Measurements from ENCODE around the gene C1orf105.
"Not testable (repeated sequence)": the region's sequence is repeated elsewhere in the genome, so short reads cannot be mapped to it uniquely, and the experiment has no call there.

C1orf105 gene

DNA sequence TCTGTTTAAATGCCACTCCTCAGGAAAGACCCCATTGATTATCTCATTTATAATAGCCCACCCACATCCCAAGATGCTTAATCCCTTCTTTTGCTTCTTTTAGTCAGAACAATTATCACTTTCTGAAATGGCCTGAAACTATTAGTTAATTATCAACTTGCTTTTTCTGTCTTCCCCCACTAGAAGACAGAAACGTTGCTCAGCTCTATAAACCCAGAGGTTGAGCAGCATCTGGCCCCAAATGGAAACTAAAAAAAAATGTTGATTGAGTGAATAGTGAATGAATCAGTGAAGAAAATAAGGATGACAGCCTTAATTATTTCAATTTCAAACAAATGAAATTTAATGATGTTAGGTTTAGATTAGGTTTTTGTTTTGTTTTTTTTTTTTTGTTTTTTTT, 61.6 kb downstream of the C1orf105 start:
- H3K4me1 ChIP-seq (ENCODE audit: control insufficient read depth, low read depth, low read length): no peaks in the 10 kb centered on the region
- no peak overlapping the region for H3K4me3 ChIP-seq (ENCODE audit: low read length)
- no peaks in the 10 kb centered on the region for H3K36me3 ChIP-seq (ENCODE audit: control insufficient read depth, low read depth, low read length)
- no peak overlapping the region for H3K9ac ChIP-seq (ENCODE audit: low read length)
- H3K27ac ChIP-seq (ENCODE audit: low read length): no peak overlapping the region
- H3K27me3 ChIP-seq (ENCODE audit: control insufficient read depth, insufficient read depth, low read length): no peaks in the 10 kb centered on the region
- H3K9me3 ChIP-seq (ENCODE audit: control insufficient read depth, low read depth, low read length): no peaks in the 10 kb centered on the region

DNA sequence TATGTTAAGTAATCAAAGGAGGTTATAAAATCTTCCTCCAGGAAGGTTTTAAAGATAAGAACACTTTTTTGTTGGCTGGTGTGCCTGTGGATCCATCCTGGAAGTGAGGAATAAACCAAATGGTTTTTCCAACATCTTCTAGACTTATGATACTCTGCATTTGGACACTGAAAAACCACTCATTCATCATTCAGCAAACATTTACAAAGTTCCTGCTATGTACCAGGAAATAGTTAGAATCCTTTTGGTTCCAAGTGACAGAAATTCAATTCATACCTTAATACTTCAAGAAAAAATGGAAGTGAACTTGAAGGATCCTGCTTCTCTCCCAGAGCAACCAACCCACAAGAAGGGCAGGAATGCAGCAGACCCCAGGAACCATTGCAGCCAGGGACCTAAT, 63.0 kb downstream of the C1orf105 start:
- no peaks in the 10 kb centered on the region for H3K27me3 ChIP-seq (ENCODE audit: control insufficient read depth, insufficient read depth, low read length)
- no peaks in the 10 kb centered on the region for H3K36me3 ChIP-seq (ENCODE audit: control insufficient read depth, low read depth, low read length)
- H3K4me1 ChIP-seq (ENCODE audit: control insufficient read depth, low read depth, low read length): no peaks in the 10 kb centered on the region
- no peaks in the 10 kb centered on the region for H3K9me3 ChIP-seq (ENCODE audit: control insufficient read depth, low read depth, low read length)
- H3K4me3 ChIP-seq (ENCODE audit: low read length): no peak overlapping the region
- no peak overlapping the region for H3K27ac ChIP-seq (ENCODE audit: low read length)
- H3K9ac ChIP-seq (ENCODE audit: low read length): no peak overlapping the region

DNA sequence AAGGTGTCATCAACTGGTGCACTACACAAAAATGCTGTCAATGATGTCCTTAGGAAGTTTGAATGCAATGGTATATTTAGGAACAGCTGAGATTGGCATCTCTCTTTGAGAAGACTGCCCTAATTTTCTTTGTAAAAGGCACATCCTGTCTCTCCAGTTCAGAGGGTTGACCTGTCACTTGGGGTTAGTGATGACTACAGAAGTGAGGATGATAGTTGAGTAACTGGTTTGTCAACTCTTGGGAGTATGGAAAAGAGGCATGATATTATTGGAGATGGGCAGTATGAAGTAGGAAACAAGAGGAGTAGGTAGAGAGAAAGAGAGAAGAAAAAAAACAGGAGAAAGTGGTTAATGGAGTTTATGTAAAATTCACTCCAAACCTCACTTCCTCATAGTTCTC, 63.8 kb downstream of the C1orf105 start:
- Histone ChIP-seq H3K4me3 (ENCODE audit: low read length) (no peak overlapping the region), H3K9me3 (ENCODE audit: control insufficient read depth, low read depth, low read length) (no peaks in the 10 kb centered on the region), H3K27ac (ENCODE audit: low read length) (no peak overlapping the region), H3K36me3 (ENCODE audit: control insufficient read depth, low read depth, low read length) (no peaks in the 10 kb centered on the region), H3K4me1 (ENCODE audit: control insufficient read depth, low read depth, low read length) (no peaks in the 10 kb centered on the region), H3K27me3 (ENCODE audit: control insufficient read depth, insufficient read depth, low read length) (no peaks in the 10 kb centered on the region), H3K9ac (ENCODE audit: low read length) (no peak overlapping the region)

DNA sequence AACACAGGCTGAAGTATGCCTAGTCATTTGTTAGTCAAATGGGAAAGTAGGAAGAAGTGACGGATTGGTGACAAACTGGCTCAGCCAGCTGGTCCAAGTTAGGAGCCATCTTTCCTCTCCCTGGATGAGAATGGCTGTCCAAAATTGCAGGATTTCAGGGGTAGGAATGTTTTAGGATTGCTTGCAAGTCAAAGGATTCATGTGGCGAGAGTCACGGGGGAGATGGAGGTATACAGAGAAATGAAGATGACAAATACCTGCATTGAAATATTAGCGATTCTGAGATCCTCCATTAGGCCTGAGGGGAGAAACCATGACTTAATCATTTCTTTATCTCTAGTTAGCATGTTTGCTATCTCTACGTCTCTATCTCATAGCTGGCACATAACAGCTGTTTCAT, 65.1 kb downstream of the C1orf105 start:
- no peaks in the 10 kb centered on the region for H3K4me1 ChIP-seq (ENCODE audit: control insufficient read depth, low read depth, low read length)

DNA sequence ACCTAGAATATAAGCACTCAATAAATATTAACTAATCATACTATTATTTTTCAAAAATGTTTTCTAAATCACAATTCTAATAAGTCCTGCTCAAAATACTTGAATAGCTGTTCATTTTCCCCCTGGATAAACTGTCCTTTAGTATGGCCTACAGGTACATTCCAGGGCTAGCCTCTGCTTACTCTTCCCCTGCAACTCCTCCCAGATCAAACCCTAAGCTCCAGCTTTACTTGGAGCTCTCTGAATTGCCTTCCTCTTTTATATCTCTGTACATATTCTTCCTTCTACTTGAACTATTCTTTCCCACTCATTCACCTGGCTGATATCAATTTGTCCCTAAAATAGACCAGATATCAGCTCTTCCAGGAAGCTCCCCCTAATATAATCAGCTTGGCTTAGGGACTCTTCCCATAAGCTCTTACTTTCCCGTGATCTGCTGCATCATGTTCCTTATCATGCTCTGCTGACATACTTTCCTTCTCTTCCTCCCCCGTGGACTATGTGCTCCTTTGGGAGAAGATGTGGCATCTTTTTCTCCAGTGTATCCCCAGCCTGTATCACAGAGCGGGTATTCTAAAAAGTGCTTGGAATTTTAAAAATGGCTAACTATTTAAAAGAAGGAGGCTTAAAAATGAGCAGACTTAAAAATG, 66.4 kb downstream of the C1orf105 start:
- Histone ChIP-seq H3K36me3 (ENCODE audit: control insufficient read depth, low read depth, low read length) (no peaks in the 10 kb centered on the region), H3K4me1 (ENCODE audit: control insufficient read depth, low read depth, low read length) (no peaks in the 10 kb centered on the region), H3K9me3 (ENCODE audit: control insufficient read depth, low read depth, low read length) (no peaks in the 10 kb centered on the region), H3K27ac (ENCODE audit: low read length) (no peak overlapping the region), H3K4me3 (ENCODE audit: low read length) (no peak overlapping the region), H3K27me3 (ENCODE audit: control insufficient read depth, insufficient read depth, low read length) (no peaks in the 10 kb centered on the region), H3K9ac (ENCODE audit: low read length) (no peak overlapping the region)

More for the DNA sequence above, 65.1 kb downstream of the C1orf105 start:
- Histone ChIP-seq H3K9ac (ENCODE audit: low read length) (no peak overlapping the region), H3K27me3 (ENCODE audit: control insufficient read depth, insufficient read depth, low read length) (no peaks in the 10 kb centered on the region), H3K36me3 (ENCODE audit: control insufficient read depth, low read depth, low read length) (no peaks in the 10 kb centered on the region), H3K4me3 (ENCODE audit: low read length) (no peak overlapping the region), H3K27ac (ENCODE audit: low read length) (no peak overlapping the region), H3K9me3 (ENCODE audit: control insufficient read depth, low read depth, low read length) (no peaks in the 10 kb centered on the region)

DNA sequence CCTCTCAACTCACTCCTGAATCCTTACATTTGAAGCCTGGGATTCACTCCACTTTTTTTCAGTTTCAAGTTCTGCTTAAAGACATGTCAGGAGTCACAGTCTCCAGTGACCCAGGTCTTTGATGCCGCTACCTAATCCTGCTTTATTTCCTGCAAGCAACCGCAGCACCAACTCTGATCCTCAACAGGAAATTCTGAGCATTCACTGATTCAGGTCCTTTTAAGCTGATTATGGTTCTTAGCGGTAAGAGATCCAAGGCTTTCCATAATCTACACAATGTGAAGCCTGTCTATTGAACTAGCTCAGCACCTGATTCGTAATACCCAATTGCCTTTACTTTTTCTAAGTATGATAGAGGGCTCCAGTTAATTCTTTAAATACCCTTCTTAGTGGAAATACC, 67.1 kb downstream of the C1orf105 start:
- Histone ChIP-seq H3K36me3 (ENCODE audit: control insufficient read depth, low read depth, low read length) (no peaks in the 10 kb centered on the region), H3K4me1 (ENCODE audit: control insufficient read depth, low read depth, low read length) (no peaks in the 10 kb centered on the region), H3K4me3 (ENCODE audit: low read length) (no peak overlapping the region), H3K27me3 (ENCODE audit: control insufficient read depth, insufficient read depth, low read length) (no peaks in the 10 kb centered on the region), H3K9ac (ENCODE audit: low read length) (no peak overlapping the region), H3K27ac (ENCODE audit: low read length) (no peak overlapping the region), H3K9me3 (ENCODE audit: control insufficient read depth, low read depth, low read length) (no peaks in the 10 kb centered on the region)

DNA sequence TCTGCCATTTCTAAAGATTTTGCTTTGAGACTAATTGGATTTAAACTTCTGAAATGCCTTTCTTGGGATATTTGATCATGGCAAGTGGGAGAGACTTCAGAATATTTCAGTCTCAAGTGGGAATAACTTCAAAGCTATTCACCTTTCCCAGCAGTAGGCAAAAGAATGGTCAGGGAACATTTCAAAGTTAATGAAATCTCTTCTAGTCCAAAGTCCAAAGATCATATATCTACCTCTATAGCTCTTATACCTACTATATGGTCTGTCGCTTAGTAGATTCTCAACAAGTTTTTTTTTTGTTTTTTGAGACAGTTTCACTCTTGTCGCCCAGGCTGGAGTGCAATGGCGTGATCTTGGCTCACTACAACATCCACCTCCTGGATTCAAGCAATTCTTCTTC, 67.9 kb downstream of the C1orf105 start:
- H3K9me3 ChIP-seq (ENCODE audit: control insufficient read depth, low read depth, low read length): no peaks in the 10 kb centered on the region
- H3K36me3 ChIP-seq (ENCODE audit: control insufficient read depth, low read depth, low read length): no peaks in the 10 kb centered on the region
- no peak overlapping the region for H3K27ac ChIP-seq (ENCODE audit: low read length)
- no peak overlapping the region for H3K4me3 ChIP-seq (ENCODE audit: low read length)
- H3K9ac ChIP-seq (ENCODE audit: low read length): no peak overlapping the region
- no peaks in the 10 kb centered on the region for H3K27me3 ChIP-seq (ENCODE audit: control insufficient read depth, insufficient read depth, low read length)
- H3K4me1 ChIP-seq (ENCODE audit: control insufficient read depth, low read depth, low read length): no peaks in the 10 kb centered on the region

DNA sequence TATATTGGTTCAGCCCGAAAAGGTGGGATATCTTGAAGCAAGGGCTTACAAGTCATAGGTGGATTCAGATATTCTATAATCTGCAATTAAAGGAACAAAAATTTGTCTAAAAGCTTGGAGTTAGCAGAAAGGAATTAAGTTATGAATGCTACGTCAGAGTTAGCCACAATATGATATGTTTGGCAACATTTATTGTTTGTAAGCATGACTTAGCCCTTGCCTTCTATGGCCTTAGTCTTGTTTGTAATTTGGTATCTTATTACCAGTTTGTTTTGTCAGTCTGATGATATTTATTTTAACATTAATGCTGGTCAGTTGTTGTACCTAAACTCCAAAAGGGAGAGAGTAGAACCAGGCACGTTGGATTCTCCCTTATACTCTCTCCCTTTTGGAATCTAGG, 69.4 kb downstream of the C1orf105 start:
- Histone ChIP-seq H3K27ac (ENCODE audit: low read length) (no peak overlapping the region), H3K4me3 (ENCODE audit: low read length) (no peak overlapping the region), H3K27me3 (ENCODE audit: control insufficient read depth, insufficient read depth, low read length) (no peaks in the 10 kb centered on the region), H3K4me1 (ENCODE audit: control insufficient read depth, low read depth, low read length) (no peaks in the 10 kb centered on the region), H3K9me3 (ENCODE audit: control insufficient read depth, low read depth, low read length) (no peaks in the 10 kb centered on the region), H3K9ac (ENCODE audit: low read length) (no peak overlapping the region), H3K36me3 (ENCODE audit: control insufficient read depth, low read depth, low read length) (no peaks in the 10 kb centered on the region)

DNA sequence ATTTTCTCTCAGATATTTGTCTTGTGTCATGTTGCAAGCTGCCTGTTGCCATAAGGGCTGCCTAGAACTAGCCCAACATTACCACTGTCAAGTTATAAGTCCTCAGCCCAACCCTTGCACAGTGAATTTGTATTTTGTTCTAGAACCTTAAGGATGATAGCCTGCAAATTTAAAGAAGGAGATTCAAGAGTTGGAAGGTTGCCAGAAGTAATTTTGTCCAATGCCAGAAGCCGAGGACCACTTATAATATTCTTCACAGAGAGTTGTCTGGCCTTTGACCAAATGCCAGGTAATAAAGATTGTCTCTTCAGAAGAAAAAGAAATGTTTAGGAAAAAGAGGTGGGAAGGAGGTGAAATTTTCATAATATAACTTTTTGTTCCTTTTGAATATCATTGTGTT, 71.9 kb downstream of the C1orf105 start:
- Histone ChIP-seq H3K9ac (ENCODE audit: low read length) (no peak overlapping the region), H3K36me3 (ENCODE audit: control insufficient read depth, low read depth, low read length) (no peaks in the 10 kb centered on the region), H3K27ac (ENCODE audit: low read length) (no peak overlapping the region), H3K9me3 (ENCODE audit: control insufficient read depth, low read depth, low read length) (no peaks in the 10 kb centered on the region), H3K4me3 (ENCODE audit: low read length) (no peak overlapping the region), H3K4me1 (ENCODE audit: control insufficient read depth, low read depth, low read length) (peaks cover 4% of the 10 kb centered on the region), H3K27me3 (ENCODE audit: control insufficient read depth, insufficient read depth, low read length) (no peaks in the 10 kb centered on the region)

DNA sequence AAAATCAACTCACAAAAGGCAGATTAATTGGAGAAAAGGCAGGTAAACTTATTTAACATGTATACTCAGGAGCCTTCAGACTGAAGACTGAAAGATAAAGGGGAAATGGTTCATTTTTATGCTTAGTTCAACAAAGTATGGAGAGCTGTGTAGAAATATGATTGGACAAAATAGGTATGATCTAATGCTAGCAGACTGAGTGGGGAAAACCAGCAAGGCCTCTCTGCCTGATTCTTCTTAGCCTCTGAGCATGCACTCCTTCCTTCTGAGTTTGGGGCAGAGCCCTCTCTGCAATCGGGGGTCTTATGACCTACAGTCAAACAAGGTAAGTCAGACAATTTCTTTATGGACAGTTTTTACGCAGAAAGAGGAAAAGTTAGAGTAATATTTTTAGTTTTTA, 73.7 kb downstream of the C1orf105 start:
- Histone ChIP-seq H3K9ac (ENCODE audit: low read length) (no peak overlapping the region), H3K36me3 (ENCODE audit: control insufficient read depth, low read depth, low read length) (no peaks in the 10 kb centered on the region), H3K27me3 (ENCODE audit: control insufficient read depth, insufficient read depth, low read length) (no peaks in the 10 kb centered on the region), H3K27ac (ENCODE audit: low read length) (no peak overlapping the region), H3K4me3 (ENCODE audit: low read length) (no peak overlapping the region), H3K9me3 (ENCODE audit: control insufficient read depth, low read depth, low read length) (no peaks in the 10 kb centered on the region), H3K4me1 (ENCODE audit: control insufficient read depth, low read depth, low read length) (peaks cover 4% of the 10 kb centered on the region)

DNA sequence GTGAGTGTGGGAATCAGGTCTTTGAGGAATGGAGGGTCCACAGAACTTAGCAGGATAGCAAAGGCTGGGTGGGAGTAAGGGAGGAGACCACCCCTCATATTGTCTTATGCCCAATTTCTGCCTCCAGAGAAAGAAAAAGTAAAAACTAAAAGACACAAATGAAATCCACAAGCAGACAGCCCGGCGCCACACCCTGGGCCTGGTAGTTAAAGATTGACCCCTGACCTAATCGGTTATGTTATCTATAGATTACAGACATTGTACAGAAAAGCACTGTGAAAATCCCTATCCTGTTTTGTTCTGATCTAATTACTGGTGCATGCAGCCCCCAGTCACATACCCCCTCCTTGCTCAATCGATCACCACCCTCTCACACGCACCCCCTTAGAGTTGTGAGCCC, 75.6 kb downstream of the C1orf105 start:
- not testable (repeated sequence) for H3K4me1 ChIP-seq (ENCODE audit: control insufficient read depth, low read depth, low read length); H3K27ac ChIP-seq (ENCODE audit: low read length); H3K9ac ChIP-seq (ENCODE audit: low read length); H3K36me3 ChIP-seq (ENCODE audit: control insufficient read depth, low read depth, low read length); H3K9me3 ChIP-seq (ENCODE audit: control insufficient read depth, low read depth, low read length); H3K4me3 ChIP-seq (ENCODE audit: low read length); H3K27me3 ChIP-seq (ENCODE audit: control insufficient read depth, insufficient read depth, low read length)

DNA sequence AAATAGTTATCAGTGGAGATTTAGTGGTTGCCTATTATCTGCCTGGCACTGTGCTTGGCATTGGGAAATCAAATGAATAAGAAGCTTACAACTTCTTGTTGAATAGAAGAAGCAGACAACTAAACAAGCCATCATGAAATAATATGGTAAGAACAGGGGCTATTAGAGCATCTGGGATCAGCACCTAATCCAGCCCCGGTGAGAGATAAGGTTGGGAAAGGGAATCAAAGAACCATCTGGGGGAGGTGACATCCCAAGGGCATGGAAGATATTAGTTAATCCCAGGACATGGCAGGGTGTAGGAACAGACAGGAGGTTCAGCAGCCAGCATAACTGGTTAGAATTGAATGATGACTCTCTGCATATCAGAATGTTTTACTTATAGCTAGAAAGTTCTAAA, 76.2 kb downstream of the C1orf105 start:
- Histone ChIP-seq H3K9ac (ENCODE audit: low read length) (no peak overlapping the region), H3K9me3 (ENCODE audit: control insufficient read depth, low read depth, low read length) (no peaks in the 10 kb centered on the region), H3K27me3 (ENCODE audit: control insufficient read depth, insufficient read depth, low read length) (no peaks in the 10 kb centered on the region), H3K4me1 (ENCODE audit: control insufficient read depth, low read depth, low read length) (peaks cover 4% of the 10 kb centered on the region), H3K36me3 (ENCODE audit: control insufficient read depth, low read depth, low read length) (no peaks in the 10 kb centered on the region), H3K27ac (ENCODE audit: low read length) (no peak overlapping the region), H3K4me3 (ENCODE audit: low read length) (no peak overlapping the region)

Data from iPS-18a (cell line).